Activated B cell treated with CpG ODN at 0.5 μM for 24 hours (primary cell): Measurements from ENCODE around the gene GATA1. TPM values are rescaled to one million over a fixed set of nuclear protein-coding genes. Genes with fewer than 3 reads are reported as not detected.
A peak's percentile ranks its signal among the peaks of the same experiment; 100 is the strongest.

Source experiments
- ATAC-seq: fragments of 200-7000 bp; cut with Tn5 transposase; one replicate; pipeline ENCODE4 v1.10.0; 2021; ENCODE audit warnings: low read depth, mild to moderate bottlenecking, moderate library complexity
- CTCF ChIA-PET: fragments of 350-600 bp; sonication (Branson Sonifier 250); formaldehyde crosslinking; loops from one replicate; lab custom pipeline; 2021; ENCODE audit warnings: antibody characterized with exemption; lab: Charles Lee
- POLR2A ChIA-PET: fragments of 350-600 bp; sonication (Branson Sonifier 250); formaldehyde crosslinking; loops from one replicate; lab custom pipeline; 2021; ENCODE audit warnings: antibody characterized with exemption; lab: Charles Lee
- DNase-seq: peaks from one replicate; pipeline ENCODE4 v3.0.0; 2022
- H3K27ac Mint-ChIP-seq: one replicate; pipeline ENCODE4 v1.8.0; 2020; ENCODE audit warnings: mixed read lengths
- H3K27me3 Mint-ChIP-seq: one replicate; pipeline ENCODE4 v1.8.0; 2021; ENCODE audit warnings: mixed read lengths
- H3K36me3 Mint-ChIP-seq: one replicate; pipeline ENCODE4 v1.8.0; 2021; ENCODE audit warnings: low read depth, mixed read lengths
- H3K4me1 Mint-ChIP-seq: one replicate; pipeline ENCODE4 v1.8.0; 2021; ENCODE audit warnings: mixed read lengths
- H3K4me3 Mint-ChIP-seq: one replicate; pipeline ENCODE4 v1.8.0; 2020; ENCODE audit warnings: mild to moderate bottlenecking, mixed read lengths
- H3K9me3 Mint-ChIP-seq: one replicate; pipeline ENCODE4 v1.8.0; 2020; ENCODE audit warnings: mixed read lengths
- intact Hi-C: fragments of 100-400 bp; cut with micrococcal nuclease; formaldehyde crosslinking; loops from one replicate; pipeline ENCODE4 v1.15.1; 2024
- total RNA-seq: library from RNA; stranded (reverse); gene quantifications from 2 replicates; pipeline ENCODE4 v1.2.3, GENCODE V29; 2022
- TF ChIP-seq, protein P1 (sequence below): fragments of 200-600 bp; IDR thresholded peaks from one replicate; pipeline ENCODE4 v1.8.0; 2022; ENCODE audit warnings: antibody characterized with exemption, mild to moderate bottlenecking

The GATA1 gene
- total RNA-seq, 1 donor from 2014 or later: not detected

GRCh38 chrX:48826135-48826875 lies 39.9 kb downstream of the GATA1 start, which contains the start of gene ERAS:
TSS of gene ERAS (plus strand) at chrX:48826513. CDS start at chrX:48829124, 2,611 bp downstream.
- peak; percentile 64 for ATAC-seq
- ChIA-PET CTCF (no interaction called here), POLR2A (interaction anchor here (0.7 kb wide), 1 partner anchor 21 kb away, joined by 3 read pairs; no protein-coding TSS in a partner anchor)
- TF ChIP-seq, protein P1, sequence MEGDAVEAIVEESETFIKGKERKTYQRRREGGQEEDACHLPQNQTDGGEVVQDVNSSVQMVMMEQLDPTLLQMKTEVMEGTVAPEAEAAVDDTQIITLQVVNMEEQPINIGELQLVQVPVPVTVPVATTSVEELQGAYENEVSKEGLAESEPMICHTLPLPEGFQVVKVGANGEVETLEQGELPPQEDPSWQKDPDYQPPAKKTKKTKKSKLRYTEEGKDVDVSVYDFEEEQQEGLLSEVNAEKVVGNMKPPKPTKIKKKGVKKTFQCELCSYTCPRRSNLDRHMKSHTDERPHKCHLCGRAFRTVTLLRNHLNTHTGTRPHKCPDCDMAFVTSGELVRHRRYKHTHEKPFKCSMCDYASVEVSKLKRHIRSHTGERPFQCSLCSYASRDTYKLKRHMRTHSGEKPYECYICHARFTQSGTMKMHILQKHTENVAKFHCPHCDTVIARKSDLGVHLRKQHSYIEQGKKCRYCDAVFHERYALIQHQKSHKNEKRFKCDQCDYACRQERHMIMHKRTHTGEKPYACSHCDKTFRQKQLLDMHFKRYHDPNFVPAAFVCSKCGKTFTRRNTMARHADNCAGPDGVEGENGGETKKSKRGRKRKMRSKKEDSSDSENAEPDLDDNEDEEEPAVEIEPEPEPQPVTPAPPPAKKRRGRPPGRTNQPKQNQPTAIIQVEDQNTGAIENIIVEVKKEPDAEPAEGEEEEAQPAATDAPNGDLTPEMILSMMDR: no peak
- peak; percentile 23 for DNase-seq
- Mint-ChIP-seq H3K4me1 (peaks cover 7% of the 10 kb centered on the region), H3K4me3 (peak within 1 kb of the TSS; percentile 48), H3K9me3 (no peaks in the 10 kb centered on the region), H3K27ac (no peak within 1 kb of the TSS), H3K36me3 (peaks cover 24% of the 10 kb centered on the region), H3K27me3 (peaks cover 20% of the 10 kb centered on the region)
- intact Hi-C loops: no loop called here

GRCh38 chrX:48826876-48827653 lies 40.7 kb downstream of the GATA1 start:
- Mint-ChIP-seq H3K9me3 (no peaks in the 10 kb centered on the region), H3K4me3 (peak overlapping the region; percentile 48), H3K36me3 (peaks cover 19% of the 10 kb centered on the region), H3K27me3 (peaks cover 20% of the 10 kb centered on the region), H3K27ac (no peak overlapping the region), H3K4me1 (peaks cover 7% of the 10 kb centered on the region)
- ATAC-seq (no peak), DNase-seq (no peak)
- POLR2A ChIA-PET: no interaction called here
- TF ChIP-seq, protein P1: no peak
- intact Hi-C loops: no loop called here
- CTCF ChIA-PET: no interaction called here

DNA sequence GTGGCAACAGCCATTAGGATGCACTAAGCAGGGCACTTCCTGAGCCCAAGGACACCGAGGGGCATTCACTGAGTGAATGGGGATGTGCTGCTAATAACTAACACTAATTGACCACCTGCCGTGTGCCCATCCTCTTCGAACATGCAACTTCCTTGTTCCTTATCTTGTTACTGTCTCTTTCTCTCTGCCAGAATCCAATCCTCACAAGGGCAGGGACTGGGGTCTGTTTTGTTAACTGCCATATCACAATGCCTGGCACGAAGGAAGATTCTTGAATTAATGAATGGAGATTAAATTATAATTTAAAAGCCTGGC lies 41.2 kb downstream of the GATA1 start:
- ATAC-seq (no peak), DNase-seq (no peak)
- TF ChIP-seq, protein P1: no peak
- CTCF ChIA-PET: no interaction called here
- peaks cover 22% of the 10 kb centered on the region for H3K27me3 Mint-ChIP-seq
- POLR2A ChIA-PET: no interaction called here
- intact Hi-C loops: no loop called here
- no peak overlapping the region for H3K27ac Mint-ChIP-seq
- peak overlapping the region; percentile 48 for H3K4me3 Mint-ChIP-seq
- H3K36me3 Mint-ChIP-seq: peaks cover 13% of the 10 kb centered on the region
- no peaks in the 10 kb centered on the region for H3K9me3 Mint-ChIP-seq
- peaks cover 7% of the 10 kb centered on the region for H3K4me1 Mint-ChIP-seq

GRCh38 chrX:48829016-48829735 lies 42.8 kb downstream of the GATA1 start:
- DNase-seq (no peak), ATAC-seq (no peak)
- TF ChIP-seq, protein P1: no peak
- H3K4me1 Mint-ChIP-seq: peaks cover 8% of the 10 kb centered on the region
- intact Hi-C loops: no loop called here
- no peak overlapping the region for H3K27ac Mint-ChIP-seq
- no peak overlapping the region for H3K4me3 Mint-ChIP-seq
- H3K36me3 Mint-ChIP-seq: peaks cover 4% of the 10 kb centered on the region
- H3K27me3 Mint-ChIP-seq: peaks cover 29% of the 10 kb centered on the region
- H3K9me3 Mint-ChIP-seq: no peaks in the 10 kb centered on the region
- CTCF ChIA-PET: no interaction called here
- POLR2A ChIA-PET: no interaction called here
